ENCODE measurements around the gene SPATA31C2. TPM values are rescaled to one million over a fixed set of nuclear protein-coding genes. Genes with fewer than 3 reads are reported as not detected.
"Not testable (repeated sequence)": the region's sequence is repeated elsewhere in the genome, so short reads cannot be mapped to it uniquely, and the experiment has no call there.

Gene SPATA31C2
- not detected in 2 replicates for total RNA-seq (2014; rRNA removed; shearing (Covaris generic))
- not detected in 2 replicates for polyA plus RNA-seq (2015; cell fraction: cytosol; rRNA removed)
- not detected in 2 replicates for polyA plus RNA-seq (2015; cell fraction: nucleus; rRNA removed)

GRCh38 chr9:88138375-88138774 lies at the start of gene SPATA31C2:
Gene SPATA31C2, minus strand, starts transcription at chr9:88138475. Its CDS starts 29 bp downstream, at chr9:88138446.
- not testable (repeated sequence) for DNase-seq (ENCODE audit: low read depth)

GRCh38 chr9:88187631-88188030 lies 49.4 kb upstream of the SPATA31C2 start:
- no peak for DNase-seq (ENCODE audit: low read depth)

- no peak for DNase-seq (ENCODE audit: low read depth)
These were observed 48.3 kb upstream of the SPATA31C2 start for GRCh38 chr9:88186495-88187110.

GRCh38 chr9:88184976-88185375 lies 46.7 kb upstream of the SPATA31C2 start:
- no peak for DNase-seq (ENCODE audit: low read depth)

GRCh38 chr9:88183798-88184495 lies 45.7 kb upstream of the SPATA31C2 start:
- DNase-seq (ENCODE audit: low read depth): no peak

GRCh38 chr9:88182501-88182900 lies 44.2 kb upstream of the SPATA31C2 start:
- DNase-seq (ENCODE audit: low read depth): no peak

GRCh38 chr9:88180081-88180765 lies 41.9 kb upstream of the SPATA31C2 start:
- DNase-seq (ENCODE audit: low read depth): no peak

- no peak for DNase-seq (ENCODE audit: low read depth)
These were observed 40.8 kb upstream of the SPATA31C2 start for GRCh38 chr9:88179062-88179521.

GRCh38 chr9:88178641-88179040 lies 40.4 kb upstream of the SPATA31C2 start:
- no peak for DNase-seq (ENCODE audit: low read depth)

GRCh38 chr9:88177371-88177770 lies 39.1 kb upstream of the SPATA31C2 start:
- no peak for DNase-seq (ENCODE audit: low read depth)

GRCh38 chr9:88174324-88174723 lies 36.0 kb upstream of the SPATA31C2 start:
- no peak for DNase-seq (ENCODE audit: low read depth)

GRCh38 chr9:88173378-88173999 lies 35.2 kb upstream of the SPATA31C2 start:
- peak; percentile 66 for DNase-seq (ENCODE audit: low read depth)

GRCh38 chr9:88169700-88170099 lies 31.4 kb upstream of the SPATA31C2 start:
- DNase-seq (ENCODE audit: low read depth): no peak

- DNase-seq (ENCODE audit: low read depth): no peak
These were observed 30.3 kb upstream of the SPATA31C2 start for GRCh38 chr9:88168564-88168963.

GRCh38 chr9:88166660-88167059 lies 28.4 kb upstream of the SPATA31C2 start:
- no peak for DNase-seq (ENCODE audit: low read depth)

- no peak for DNase-seq (ENCODE audit: low read depth)
These were observed 26.6 kb upstream of the SPATA31C2 start for GRCh38 chr9:88164850-88165249.

- DNase-seq (ENCODE audit: low read depth): no peak
These were observed 22.9 kb upstream of the SPATA31C2 start for GRCh38 chr9:88161144-88161543.

GRCh38 chr9:88143957-88144625 lies 5.8 kb upstream of the SPATA31C2 start:
- DNase-seq (ENCODE audit: low read depth): no peak

GRCh38 chr9:88143179-88143578 lies 4.9 kb upstream of the SPATA31C2 start:
- DNase-seq (ENCODE audit: low read depth): no peak

- DNase-seq (ENCODE audit: low read depth): not testable (repeated sequence)
These were observed 4.7 kb downstream of the SPATA31C2 start for GRCh38 chr9:88133552-88133951.

GRCh38 chr9:88129556-88129955 lies 8.7 kb downstream of the SPATA31C2 start:
- not testable (repeated sequence) for DNase-seq (ENCODE audit: low read depth)

All from HT1080 (cell line).